HG02884 (cell line): Measurements from ENCODE around the gene MYCT1.
"Not testable (repeated sequence)": the region's sequence is repeated elsewhere in the genome, so short reads cannot be mapped to it uniquely, and the experiment has no call there.

Source experiments
- ATAC-seq: cut with Tn5 transposase; IDR thresholded peaks from one replicate; pipeline ENCODE4 v1.9.1; 2021; ENCODE audit warnings: mild to moderate bottlenecking, moderate library complexity; ENCODE audit not compliant: unreplicated experiment

Gene MYCT1, protein sequence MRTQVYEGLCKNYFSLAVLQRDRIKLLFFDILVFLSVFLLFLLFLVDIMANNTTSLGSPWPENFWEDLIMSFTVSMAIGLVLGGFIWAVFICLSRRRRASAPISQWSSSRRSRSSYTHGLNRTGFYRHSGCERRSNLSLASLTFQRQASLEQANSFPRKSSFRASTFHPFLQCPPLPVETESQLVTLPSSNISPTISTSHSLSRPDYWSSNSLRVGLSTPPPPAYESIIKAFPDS

DNA sequence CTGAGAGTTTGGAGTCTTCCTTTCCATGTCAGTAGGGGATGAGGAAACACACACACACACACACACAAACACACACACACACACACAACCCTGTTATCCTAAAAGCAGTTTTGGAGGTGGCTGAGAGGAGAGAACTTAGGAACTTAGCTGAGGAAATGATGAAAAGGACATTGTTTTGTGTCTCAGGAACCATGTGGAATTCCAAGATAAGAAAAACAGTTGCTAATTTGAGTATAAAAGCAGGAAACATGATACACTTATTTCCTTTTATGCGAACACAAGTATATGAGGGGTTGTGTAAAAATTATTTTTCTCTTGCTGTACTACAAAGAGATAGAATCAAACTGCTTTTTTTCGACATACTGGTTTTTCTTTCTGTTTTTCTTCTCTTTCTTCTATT, at the start of gene MYCT1:
Gene MYCT1 (plus strand): TSS at position 264 of the 400 bp plus-strand sequence. CDS start 6 bp downstream, at position 270.
- ATAC-seq, result no peak

DNA sequence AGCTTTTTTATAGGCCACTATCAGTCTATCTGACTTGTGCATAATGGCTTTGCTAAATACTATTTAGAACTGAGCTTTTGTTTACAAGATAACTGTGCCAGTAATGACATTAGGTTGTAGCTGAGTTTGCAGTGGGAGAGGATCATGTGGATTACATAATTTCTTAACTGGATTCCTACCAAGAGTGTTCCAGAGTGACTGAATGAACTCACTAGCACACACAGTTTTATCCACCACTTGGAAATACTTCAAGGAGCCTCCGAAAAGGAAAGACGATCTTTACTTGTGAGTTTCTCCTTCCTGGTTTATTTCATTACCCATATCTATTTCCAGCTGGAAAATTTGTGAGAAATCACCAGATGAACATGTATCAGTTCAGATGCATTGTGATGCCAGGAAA, 49.6 kb upstream of the MYCT1 start:
- ATAC-seq, result no peak

DNA sequence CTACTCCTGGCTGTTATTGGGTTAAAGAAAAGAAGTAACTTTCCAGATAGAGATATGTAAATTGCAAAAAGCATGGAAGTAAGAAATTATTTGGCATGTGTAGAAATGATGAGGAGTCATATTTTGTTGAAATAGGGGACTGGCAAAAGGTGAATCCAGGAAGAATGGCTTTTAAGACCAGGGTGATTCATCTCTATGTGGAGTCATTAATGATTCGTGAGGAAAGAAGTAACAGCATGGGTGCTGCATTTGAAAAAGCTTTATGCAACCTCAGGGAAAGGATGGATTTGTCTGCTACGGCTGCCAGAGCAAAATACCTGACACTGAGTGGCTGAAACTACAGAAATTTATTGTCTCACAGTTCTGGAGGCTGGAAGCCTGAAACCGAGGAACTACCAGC, 45.7 kb upstream of the MYCT1 start:
- no peak for ATAC-seq

DNA sequence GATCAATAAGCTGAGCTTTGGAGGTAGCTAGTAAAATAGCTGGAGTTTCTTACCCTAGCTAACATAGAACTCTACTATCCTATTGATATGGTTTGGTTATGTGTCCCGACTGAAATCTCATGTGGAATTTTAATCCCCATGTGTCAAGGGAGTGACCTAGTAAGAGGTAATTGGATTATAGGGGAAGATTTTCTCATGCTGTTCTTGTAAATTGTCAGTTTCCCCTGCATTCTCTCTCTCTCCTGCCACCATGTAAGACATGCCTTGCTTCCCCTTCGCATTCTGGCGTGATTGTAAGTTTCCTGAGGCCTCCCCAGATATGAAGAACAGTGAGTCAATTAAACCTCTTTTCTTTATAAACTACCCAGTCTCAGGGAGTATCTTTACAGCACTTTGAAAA, 35.9 kb upstream of the MYCT1 start:
- no peak for ATAC-seq

DNA sequence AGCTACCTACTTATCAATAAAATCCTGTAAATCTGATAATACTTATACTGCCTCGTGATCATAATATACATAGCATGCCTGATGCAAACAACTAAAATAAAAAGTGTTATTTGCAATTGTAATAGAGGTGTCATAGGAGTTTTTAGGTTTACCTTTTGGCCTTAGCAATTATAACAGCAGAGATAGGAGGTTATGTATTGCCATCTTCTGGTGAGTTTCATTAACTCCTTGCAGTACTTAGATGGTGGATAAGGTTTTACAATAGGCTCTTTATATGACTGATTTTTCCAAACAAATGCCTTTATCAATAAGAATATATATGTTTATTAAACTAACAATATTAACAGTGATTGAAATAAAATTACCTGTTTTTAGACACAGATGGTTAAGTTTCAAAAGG, 27.8 kb upstream of the MYCT1 start:
- ATAC-seq, result peak; percentile 68

DNA sequence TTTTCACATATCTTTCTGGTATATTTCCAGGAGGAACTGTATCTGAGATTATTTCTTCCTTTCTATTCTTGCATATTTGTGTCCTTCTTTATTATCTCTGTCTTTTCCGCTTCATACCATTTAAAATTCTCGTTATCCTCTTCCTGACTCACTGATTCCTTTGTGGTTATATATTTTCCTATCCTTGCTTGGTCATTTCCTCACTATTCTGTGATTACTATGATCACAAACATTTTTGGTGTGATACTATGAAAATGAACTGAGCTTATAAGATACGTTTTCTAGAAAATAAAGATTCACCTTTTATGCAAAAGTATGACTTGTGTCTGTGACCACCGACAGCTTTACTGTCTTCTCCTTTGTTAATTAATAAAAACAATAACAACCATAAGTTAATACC, 26.5 kb upstream of the MYCT1 start:
- ATAC-seq, result no peak

DNA sequence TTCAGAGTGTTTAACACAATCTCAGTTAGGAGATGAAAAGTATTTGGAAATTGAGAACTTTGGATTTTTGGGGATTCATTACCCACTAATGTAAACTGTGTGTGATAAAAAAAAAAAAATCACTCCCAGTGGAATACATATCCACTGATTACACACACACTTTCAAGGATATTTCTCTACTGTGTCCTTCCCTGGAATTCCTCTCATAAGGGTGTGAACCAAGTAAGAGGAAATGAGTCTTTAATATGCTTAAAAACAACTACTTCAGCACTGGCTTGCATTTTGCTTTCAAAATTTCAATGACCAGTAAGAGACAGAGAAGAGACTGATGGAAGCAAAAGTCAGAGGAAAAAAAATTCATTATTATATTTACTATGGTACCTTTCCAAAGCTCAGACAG, 24.5 kb upstream of the MYCT1 start:
- no peak for ATAC-seq

DNA sequence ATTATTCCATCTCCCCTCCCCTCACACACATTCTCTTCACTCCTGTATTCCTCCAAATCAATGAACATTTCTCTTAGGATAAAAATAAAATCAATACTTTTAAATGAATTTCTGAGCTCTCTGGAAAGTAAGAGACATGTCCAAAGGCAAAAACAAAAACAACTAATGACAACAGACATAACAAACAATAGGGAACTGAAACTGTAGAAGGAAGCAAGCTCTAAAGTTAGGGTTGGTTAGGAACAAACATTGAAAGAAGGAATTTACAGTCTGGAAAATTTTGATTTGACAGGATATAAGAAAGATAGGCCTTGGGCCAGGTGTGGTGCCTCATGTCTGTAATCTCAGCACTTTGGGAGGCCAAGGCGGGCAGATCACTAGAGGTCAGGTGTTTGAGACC, 17.5 kb upstream of the MYCT1 start:
- ATAC-seq, result no peak

DNA sequence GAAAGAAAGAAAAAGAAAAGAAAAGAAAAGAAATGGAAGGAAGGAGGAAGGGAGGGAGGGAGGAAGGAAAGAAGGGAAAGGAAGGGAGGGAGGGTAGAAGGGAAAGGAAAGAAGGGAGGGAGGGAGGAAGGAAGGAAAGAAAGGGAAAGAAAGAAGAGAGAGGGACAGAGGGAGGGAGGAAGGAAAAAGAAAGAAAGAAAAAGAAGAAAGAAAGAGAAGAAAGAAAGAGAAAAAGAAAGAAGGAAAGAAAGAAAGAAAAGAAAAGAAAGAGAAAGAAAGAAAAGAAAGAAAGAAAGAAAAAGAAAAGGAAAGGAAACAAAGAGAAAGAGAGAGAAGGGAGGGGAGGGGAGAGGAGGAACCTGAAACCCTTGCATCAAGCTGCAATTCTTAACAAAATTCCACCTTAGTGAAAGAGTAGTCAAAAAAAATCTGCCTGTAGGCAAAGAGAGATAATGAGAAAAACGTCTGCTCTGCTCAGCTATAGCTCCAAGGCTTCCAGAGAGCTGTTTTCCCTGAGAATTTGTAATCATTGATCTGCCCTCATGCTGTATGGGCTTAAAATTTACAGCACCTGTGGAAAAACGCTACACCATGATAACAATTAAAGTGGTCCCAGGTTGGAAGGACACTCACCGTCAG, 16.7 kb upstream of the MYCT1 start:
- no peak for ATAC-seq

DNA sequence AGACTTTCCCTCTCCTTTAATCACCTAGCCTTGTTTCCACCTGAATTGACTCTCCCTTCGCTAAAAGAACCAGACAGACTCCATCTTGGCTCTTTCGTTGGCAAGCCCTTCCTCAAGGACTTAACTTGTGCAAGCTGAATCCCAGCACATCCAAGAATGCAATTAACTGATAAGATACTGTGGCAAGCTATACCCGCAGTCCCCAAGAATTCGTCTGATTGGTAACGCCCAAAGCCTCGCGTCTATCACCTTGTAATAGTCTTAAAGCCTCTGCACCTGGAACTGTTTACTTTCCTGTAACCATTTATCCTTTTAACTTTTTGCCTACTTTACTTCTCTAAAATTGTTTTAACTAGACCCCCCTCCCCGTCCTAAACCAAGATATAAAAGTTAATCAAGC, 15.6 kb upstream of the MYCT1 start:
- ATAC-seq, result no peak

DNA sequence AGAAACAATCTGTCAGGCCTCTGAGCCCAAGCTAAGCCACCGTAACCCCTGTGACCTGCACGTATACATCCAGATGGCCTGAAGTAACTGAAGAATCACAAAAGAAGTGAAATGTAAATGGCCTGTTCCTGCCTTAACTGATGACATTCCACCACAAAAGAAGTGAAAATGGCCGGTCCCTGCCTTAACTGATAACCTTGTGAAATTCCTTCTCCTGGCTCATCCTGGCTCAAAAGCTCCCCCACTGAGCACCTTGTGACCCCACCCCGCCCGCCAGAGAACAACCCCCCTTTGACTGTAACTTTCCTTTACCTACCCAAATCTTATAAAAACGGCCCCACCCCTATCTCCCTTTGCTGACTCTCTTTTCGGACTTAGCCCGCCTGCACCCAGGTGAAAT, 14.8 kb upstream of the MYCT1 start:
- not testable (repeated sequence) for ATAC-seq

DNA sequence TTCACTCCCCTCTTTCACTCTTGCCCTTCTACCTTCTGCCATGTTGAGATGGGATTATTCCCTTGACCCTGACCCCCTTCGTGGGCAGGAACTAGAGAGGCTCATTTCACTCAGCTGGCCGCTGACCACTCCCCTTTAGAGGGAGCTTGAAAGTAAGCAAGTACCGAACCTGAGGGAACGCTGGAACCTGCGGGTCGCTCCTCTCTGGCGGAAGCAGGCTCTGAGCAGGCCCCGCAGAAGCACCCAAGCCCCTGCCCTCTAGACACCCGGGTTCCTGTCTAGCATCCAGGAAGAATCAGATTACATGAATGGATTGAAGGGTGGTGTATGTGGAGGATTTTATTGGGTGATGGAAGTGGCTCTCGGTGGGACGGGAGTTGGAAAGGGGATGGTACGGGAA, 11.9 kb upstream of the MYCT1 start:
- no peak for ATAC-seq

DNA sequence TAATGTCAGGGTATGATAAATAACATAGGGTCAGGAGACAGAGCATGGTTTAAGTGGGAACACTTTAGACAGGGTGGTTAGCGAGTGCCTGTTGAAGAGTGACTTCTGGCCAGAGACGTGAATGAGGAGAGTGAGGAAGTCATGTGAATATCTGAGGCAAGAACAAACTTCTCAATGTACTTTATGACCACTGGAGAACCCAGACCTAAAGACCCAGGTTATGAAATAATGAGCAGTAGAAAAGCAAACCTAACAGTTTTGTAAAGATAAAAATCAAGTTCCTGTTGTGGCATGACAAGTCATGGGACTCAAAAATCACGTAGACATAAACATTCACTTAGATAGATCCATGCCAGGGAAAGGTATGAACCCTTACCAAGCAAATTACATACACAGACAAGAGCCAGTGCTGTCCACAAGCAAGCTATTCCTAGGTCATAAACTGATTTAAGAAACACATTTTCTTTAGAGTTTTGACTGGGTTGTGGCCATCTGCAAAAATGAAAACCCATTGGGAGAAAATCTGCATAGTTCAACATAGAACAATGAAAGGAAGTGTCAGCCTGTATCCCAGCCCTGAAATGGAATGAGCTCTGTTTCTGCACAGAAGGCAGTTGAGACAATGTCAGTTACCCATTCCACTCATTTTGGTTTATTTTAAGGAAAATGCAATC, 2.2 kb upstream of the MYCT1 start:
- no peak for ATAC-seq

DNA sequence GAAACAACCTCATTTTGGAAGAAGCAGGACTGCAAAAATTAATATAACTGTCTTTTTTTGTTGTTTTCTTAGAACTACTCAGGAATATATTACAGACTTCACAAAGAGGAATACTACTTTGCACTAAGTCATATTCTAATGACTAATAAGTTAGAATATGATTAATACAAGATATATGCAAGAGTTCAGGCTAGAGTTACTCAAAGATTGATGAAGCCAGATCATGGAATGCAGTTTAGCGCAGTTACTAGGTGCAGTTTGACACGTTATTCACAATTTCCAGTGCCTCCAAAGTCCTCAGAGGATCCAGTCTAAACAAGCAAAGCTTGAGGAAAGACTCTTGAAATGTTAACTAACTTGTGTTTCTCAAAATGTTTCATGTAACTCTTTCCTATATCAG, 1.2 kb upstream of the MYCT1 start:
- no peak for ATAC-seq

DNA sequence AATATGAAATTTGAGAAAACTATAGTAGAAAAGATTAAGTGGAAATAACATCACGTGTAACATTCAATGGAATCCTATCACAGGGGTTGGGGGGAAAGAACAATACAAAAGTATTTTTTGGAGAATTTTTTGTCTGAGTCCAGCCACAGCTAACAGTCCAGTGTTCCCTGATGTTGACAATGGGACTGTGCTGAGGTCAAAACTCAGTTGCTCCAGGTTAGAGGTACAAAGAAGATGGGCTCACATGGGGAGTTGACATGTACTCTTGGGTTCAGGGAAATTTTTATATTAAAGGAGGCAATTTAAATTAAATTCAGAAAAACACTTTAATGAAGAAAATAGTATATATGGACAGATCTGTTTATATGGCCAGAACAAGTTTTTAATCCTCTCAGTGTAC, 995 bp downstream of the MYCT1 start:
- ATAC-seq, result no peak

DNA sequence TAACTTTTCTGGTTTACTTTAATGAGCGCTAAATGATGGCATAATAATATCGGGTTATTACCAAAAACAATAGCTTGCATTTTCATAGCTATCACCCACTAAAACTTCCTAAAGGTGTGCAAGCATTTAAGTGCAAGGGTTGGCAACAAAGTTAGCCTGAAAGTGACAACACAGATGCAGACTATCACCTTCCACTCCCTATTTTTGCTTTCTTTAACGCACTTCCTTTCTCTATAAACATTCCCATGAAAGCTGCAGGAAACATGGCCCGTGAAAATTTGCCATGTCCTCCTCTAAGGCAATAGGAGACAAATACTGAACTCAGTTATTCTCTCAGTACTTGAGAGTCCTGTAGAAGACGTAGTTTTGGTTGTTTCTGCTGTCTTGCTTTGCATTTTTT, 2.7 kb downstream of the MYCT1 start:
- ATAC-seq, result no peak

DNA sequence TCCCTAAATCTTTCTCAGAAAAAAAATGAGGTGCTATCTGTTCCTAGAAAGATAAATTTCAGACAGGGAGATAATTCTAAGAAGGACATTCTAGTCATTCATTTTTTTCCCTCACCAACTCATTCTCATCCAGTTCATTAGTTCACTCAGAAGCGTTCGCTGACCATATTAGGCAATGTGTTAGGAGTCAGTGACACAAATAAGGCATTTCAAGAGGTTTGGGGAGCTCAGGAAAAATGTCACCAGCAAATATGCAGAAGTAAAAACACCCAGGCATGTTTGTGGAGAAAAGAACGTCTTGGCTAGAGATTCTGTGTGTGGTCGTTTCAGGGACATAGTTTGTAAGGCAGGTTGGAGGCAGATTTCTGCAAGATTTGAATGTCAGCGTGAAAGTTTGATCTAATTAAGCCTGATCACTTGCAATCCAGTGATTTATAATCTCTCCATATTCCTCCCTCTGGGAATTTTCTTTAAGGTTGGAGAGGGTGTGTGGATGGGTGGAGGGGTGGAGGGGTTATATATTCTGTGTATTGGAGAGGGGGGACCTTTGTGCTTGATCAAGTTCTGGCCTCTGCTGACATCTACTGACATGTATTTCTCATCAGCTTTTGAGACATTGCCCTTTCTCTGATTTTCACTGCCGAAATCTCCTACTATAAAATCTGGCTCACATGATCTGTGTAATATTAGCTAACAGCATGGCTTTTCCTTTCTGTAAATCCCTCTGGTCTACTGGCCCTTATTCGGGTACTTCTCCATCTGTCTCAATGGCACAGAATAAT, 3.6 kb downstream of the MYCT1 start:
- no peak for ATAC-seq

DNA sequence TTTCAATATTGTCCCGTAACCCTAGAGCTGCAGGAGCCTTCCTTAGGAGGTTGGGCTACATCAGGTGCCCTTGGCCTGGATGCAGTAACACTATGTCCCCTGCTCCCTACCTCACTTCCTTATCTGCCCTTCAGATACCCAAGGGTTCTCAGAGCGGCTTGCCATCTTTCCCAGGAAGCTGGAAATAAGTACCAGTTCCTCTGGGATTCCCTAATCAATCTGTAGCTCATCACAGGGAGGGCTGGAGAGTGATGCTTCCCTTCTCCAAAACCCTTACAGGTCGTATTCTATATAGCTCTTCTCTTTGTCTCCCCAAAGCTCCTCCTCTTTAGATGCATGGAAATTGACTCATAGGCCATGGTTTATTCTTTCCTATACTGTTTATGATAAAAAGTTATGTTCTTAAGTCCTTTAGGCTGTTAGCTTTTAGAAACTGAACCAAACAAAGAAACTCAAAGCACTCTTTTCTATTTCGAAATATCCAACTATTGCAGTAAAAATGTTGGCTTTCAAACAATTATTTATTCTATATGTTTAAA, 4.2 kb downstream of the MYCT1 start:
- no peak for ATAC-seq

DNA sequence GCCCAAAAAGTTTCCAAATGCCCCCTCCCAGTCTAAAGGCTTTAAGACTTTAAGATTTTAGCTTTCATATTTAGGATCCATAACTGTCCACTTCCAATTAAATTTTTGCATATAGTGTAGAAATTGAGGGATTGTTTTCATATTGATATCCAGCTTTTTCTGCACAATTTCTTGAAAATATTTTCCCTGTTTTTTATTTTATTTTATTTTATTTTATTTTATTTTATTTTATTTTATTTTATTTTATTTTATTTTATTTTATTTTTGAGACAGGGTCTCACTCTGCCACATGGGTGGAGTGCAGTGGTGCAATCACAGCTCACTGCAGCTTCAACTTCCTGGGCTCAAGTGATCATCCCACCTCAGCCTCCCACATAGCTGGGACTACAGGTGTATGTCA, 6.1 kb downstream of the MYCT1 start:
- ATAC-seq, result not testable (repeated sequence)

DNA sequence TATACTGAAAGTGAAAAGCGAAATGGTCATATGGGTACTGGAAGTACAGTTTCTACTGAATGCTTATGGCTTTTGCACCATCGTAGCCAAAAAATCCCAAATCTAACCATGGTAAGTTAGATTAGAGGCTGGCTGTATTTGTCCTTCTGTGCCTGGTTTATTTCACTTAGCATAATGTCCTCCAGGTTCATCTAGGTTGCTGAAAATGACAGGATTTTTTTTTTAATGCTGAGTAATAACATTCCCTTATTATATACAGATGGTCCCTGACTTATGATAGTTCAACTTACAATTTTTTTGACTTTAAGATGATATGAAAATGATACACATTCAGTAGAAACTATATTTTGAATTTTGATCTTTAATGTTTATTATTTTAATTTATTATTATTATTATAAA, 7.6 kb downstream of the MYCT1 start:
- no peak for ATAC-seq

DNA sequence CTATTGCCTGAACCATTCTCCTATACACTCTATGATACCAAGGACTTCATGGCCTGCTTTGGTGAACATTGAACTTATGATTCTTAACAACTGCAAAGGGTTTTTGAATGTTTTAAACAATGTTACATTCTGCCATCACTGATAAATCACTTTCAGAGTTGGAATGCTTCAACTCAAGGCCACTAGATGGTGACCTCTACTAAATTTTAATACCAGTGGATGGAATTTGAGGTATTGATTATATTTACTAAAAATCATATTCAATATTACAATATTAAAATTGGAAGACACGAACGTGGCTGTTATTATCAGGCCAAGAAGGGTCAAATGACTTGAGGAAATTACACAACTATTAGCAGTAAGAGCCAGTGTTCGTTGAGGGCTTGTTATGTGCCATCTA, 18.6 kb downstream of the MYCT1 start:
- no peak for ATAC-seq
